Prostate gland (tissue), 2 donors: Measurements from ENCODE around the gene GSG1L. TPM values are rescaled to one million over a fixed set of nuclear protein-coding genes. Genes with fewer than 3 reads are reported as not detected.

Experiments used
- DNase-seq: peaks from one replicate; pipeline ENCODE4 v3.0.0-alpha.2; 2019; ENCODE audit warnings: low spot score
- H3K27ac ChIP-seq, 2 donors: fragments of 200-600 bp; sonication (generic); 2 replicates each; pipeline ENCODE4 v1.5.1; 2017 to 2019
- H3K27me3 ChIP-seq: fragments of 200-600 bp; sonication (generic); replicated peaks from 2 replicates; pipeline ENCODE4 v1.5.1; 2019; ENCODE audit not compliant: insufficient read depth
- H3K36me3 ChIP-seq, 2 donors: fragments of 200-600 bp; sonication (generic); 1 replicate in 1 of 2; 2 replicates in 1 of 2; pipeline versions ENCODE4 v1.5.1 to v1.8.1; 2017 to 2019
- H3K4me1 ChIP-seq: fragments of 200-600 bp; sonication (generic); replicated peaks from 2 replicates; pipeline ENCODE4 v1.5.1; 2019
- H3K4me3 ChIP-seq, 2 donors: fragments of 200-600 bp; sonication (generic); 2 replicates each; pipeline ENCODE4 v1.5.1; 2017 to 2019
- H3K9me3 ChIP-seq: fragments of 200-600 bp; sonication (generic); 2 replicates; pipeline ENCODE4 v1.5.1; 2017
- CTCF ChIP-seq, 4 experiments: fragments of 200-600 bp in 2 of 4; fragments of 450-650 bp in 2 of 4; sonication (generic) in 2 of 4; IDR thresholded peaks; 1 replicate in 3 of 4; 2 replicates in 1 of 4; pipeline ENCODE4 v1.5.1; 2016 to 2019; ENCODE audit warnings: antibody characterized with exemption in 4 of 4, mild to moderate bottlenecking in 2 of 4, moderate library complexity in 2 of 4
- POLR2A ChIP-seq: fragments of 450-650 bp; IDR thresholded peaks from one replicate; pipeline ENCODE4 v1.6.1; 2016; ENCODE audit warnings: antibody characterized with exemption, mild to moderate bottlenecking
- POLR2AphosphoS5 ChIP-seq: sonication (generic); formaldehyde crosslinking; IDR thresholded peaks from one replicate; pipeline ENCODE4 v1.6.1; 2017; ENCODE audit warnings: antibody characterized with exemption
- WGBS: methylation state at CpG from one replicate; pipeline ENCODE4 v1.1.5; 2018; 5-methylcytosine and 5-hydroxymethylcytosine counted together
- intact Hi-C: fragments of 100-400 bp; cut with DNase I; formaldehyde crosslinking; loops from one replicate; pipeline ENCODE4 v1.14.2; 2022
- total RNA-seq, 2 donors: library from RNA; depleted of rRNA; stranded (reverse); fragments of >200 nt; gene quantifications; one replicate each; pipeline ENCODE4 v1.1.0, GENCODE V29; 2016

GSG1L gene
- total RNA-seq, 2 donors from 2014 or later = 0.91 TPM; not detected in 1

GRCh38 chr16:27927266-27927901 is 136.1 kb downstream of the GSG1L start:
- 81% methylated on average over 13 of the region's 13 CpGs for WGBS
- H3K4me3 ChIP-seq = no peak overlapping the region
- intact Hi-C loops = no loop called here

GRCh38 chr16:27925612-27926011 is 137.9 kb downstream of the GSG1L start:
- Histone ChIP-seq H3K9me3 (no peaks in the 10 kb centered on the region), H3K4me1 (no peaks in the 10 kb centered on the region), H3K27ac (no peak overlapping the region), H3K27me3 (no peaks in the 10 kb centered on the region), H3K4me3 (no peak overlapping the region), H3K36me3 (no peaks in the 10 kb centered on the region)
- TF ChIP-seq POLR2A (no peak), CTCF (IDR thresholded peaks at IDR 0.05) (no peak), POLR2AphosphoS5 (no peak)
- 33% methylated on average over 9 of the region's 9 CpGs for WGBS
- intact Hi-C loops = no loop called here
- no peak for DNase-seq

More at GRCh38 chr16:27927266-27927901, 136.1 kb downstream of the GSG1L start:
- H3K36me3 ChIP-seq = no peaks in the 10 kb centered on the region
- no peaks in the 10 kb centered on the region for H3K9me3 ChIP-seq
- H3K4me1 ChIP-seq = no peaks in the 10 kb centered on the region
- no peak overlapping the region for H3K27ac ChIP-seq
- DNase-seq = no peak
- TF ChIP-seq POLR2A (no peak), POLR2AphosphoS5 (no peak), CTCF (IDR thresholded peaks at IDR 0.05) (no peak)
- no peaks in the 10 kb centered on the region for H3K27me3 ChIP-seq

- Histone ChIP-seq H3K9me3 (no peaks in the 10 kb centered on the region), H3K27ac (no peak overlapping the region), H3K4me3 (no peak overlapping the region), H3K4me1 (no peaks in the 10 kb centered on the region), H3K27me3 (no peaks in the 10 kb centered on the region), H3K36me3 (no peaks in the 10 kb centered on the region)
- no peak for TF ChIP-seq POLR2A
- TF ChIP-seq CTCF (IDR thresholded peaks at IDR 0.05) = no peak
- no peak for TF ChIP-seq POLR2AphosphoS5
- WGBS = 71% methylated on average over 4 of the region's 4 CpGs
- DNase-seq = no peak
- intact Hi-C loops = no loop called here
These were observed 138.9 kb downstream of the GSG1L start for GRCh38 chr16:27924411-27925118.

- Histone ChIP-seq H3K4me3 (no peak overlapping the region), H3K27me3 (no peaks in the 10 kb centered on the region), H3K4me1 (no peaks in the 10 kb centered on the region), H3K9me3 (no peaks in the 10 kb centered on the region), H3K36me3 (no peaks in the 10 kb centered on the region), H3K27ac (no peak overlapping the region)
- TF ChIP-seq POLR2A = no peak
- no peak for TF ChIP-seq POLR2AphosphoS5
- no peak for TF ChIP-seq CTCF (IDR thresholded peaks at IDR 0.05)
- intact Hi-C loops = no loop called here
- no peak for DNase-seq
- 87% methylated on average over 1 of the region's 1 CpG for WGBS
These were observed 139.8 kb downstream of the GSG1L start for GRCh38 chr16:27923751-27924150.

GRCh38 chr16:27922433-27922832 is 141.1 kb downstream of the GSG1L start:
- Histone ChIP-seq H3K36me3 (no peaks in the 10 kb centered on the region), H3K4me1 (no peaks in the 10 kb centered on the region), H3K9me3 (no peaks in the 10 kb centered on the region), H3K4me3 (no peak overlapping the region), H3K27me3 (no peaks in the 10 kb centered on the region), H3K27ac (no peak overlapping the region)
- TF ChIP-seq POLR2A = no peak
- TF ChIP-seq CTCF (IDR thresholded peaks at IDR 0.05) = no peak
- no peak for TF ChIP-seq POLR2AphosphoS5
- intact Hi-C loops = no loop called here
- DNase-seq = no peak
- WGBS = 60% methylated on average over 6 of the region's 6 CpGs
